NCI-H1092 treated with DMSO at 0.1 percent for 48 hours (cell line): ENCODE data around the gene NRXN3.

ENCODE experiments used
- DNase-seq: peaks from one replicate; lab custom pipeline; 2025; lab: John Stamatoyannopoulos, UW

Gene NRXN3

GRCh38 chr14:79904497-79904896 lies 1734.3 kb downstream of the NRXN3 start:
- DNase-seq, result no peak

GRCh38 chr14:79906994-79907393 lies 1736.8 kb downstream of the NRXN3 start:
- no peak for DNase-seq

- DNase-seq, result no peak
Measured at GRCh38 chr14:79910086-79910485, 1739.9 kb downstream of the NRXN3 start.

GRCh38 chr14:79911744-79912143 lies 1741.6 kb downstream of the NRXN3 start:
- no peak for DNase-seq

- DNase-seq, result no peak
Measured at GRCh38 chr14:79914595-79914994, 1744.4 kb downstream of the NRXN3 start.

- no peak for DNase-seq
Measured at GRCh38 chr14:79915406-79915805, 1745.2 kb downstream of the NRXN3 start.

GRCh38 chr14:79916281-79916680 lies 1746.1 kb downstream of the NRXN3 start:
- DNase-seq, result no peak

GRCh38 chr14:79916892-79917291 lies 1746.7 kb downstream of the NRXN3 start:
- no peak for DNase-seq
